ENCODE measurements around the gene HOXD8. TPM values are rescaled to one million over a fixed set of nuclear protein-coding genes. Genes with fewer than 3 reads are reported as not detected.

The HOXD8 gene
- not detected in 2 replicates for total RNA-seq
- long read RNA-seq: 0 reads

DNA sequence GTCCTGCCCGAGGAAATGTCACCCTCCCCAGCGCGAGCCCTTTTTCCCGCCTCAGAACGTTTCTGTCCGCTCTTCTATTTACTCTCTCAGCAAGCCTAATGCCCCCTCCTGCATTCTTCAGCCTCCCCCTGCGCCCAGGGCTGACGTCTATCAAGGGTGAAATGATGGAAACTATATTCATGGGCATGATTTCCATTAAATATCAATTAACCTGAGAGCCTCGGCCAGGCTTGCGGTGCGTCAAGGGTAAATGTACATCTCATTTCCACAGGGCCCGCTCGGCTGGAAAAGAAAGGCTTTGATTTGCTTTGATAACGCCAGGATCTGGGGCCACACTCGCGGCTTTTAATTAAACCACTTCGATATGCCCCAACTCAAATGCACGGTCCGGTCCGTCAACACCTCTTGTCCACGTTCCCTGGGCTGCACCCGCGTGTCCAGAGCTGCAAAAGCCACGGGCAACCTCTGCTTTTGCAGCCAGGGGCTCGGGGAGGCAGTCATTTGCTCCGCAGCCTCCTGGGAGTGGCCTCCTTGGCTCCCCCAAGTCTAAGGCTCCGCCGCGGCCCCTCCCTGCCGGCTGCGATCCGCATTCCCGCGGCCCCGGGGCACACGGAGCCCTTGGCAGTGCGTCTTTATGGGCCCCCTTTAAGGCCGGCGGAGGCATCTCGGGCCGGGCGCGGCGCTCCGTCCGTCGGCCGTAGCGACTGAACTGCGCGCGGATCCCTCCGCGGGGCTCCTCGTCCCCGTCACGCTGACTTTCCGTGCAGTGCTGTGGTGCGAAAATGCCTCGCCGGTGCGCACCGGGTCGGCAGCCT lies at the start of gene HOXD8:
HOXD8 (plus strand) TSS at position 724 of the 815 bp plus-strand sequence. CDS start 662 bp downstream, outside the sequence.
- Mint-ChIP-seq H3K27ac (no peak within 1 kb of the TSS), H3K36me3 (ENCODE audit: insufficient read depth) (no peaks in the 10 kb centered on the region), H3K4me1 (ENCODE audit: low read depth) (no peaks in the 10 kb centered on the region), H3K9me3 (ENCODE audit: low read depth) (no peaks in the 10 kb centered on the region), H3K4me3 (ENCODE audit: low read depth) (peak within 1 kb of the TSS; percentile 37), H3K27me3 (peaks cover 89% of the 10 kb centered on the region)
- DNase-seq (ENCODE audit: low spot score, unreplicated experiment): no peak
- TF ChIP-seq, protein P1, sequence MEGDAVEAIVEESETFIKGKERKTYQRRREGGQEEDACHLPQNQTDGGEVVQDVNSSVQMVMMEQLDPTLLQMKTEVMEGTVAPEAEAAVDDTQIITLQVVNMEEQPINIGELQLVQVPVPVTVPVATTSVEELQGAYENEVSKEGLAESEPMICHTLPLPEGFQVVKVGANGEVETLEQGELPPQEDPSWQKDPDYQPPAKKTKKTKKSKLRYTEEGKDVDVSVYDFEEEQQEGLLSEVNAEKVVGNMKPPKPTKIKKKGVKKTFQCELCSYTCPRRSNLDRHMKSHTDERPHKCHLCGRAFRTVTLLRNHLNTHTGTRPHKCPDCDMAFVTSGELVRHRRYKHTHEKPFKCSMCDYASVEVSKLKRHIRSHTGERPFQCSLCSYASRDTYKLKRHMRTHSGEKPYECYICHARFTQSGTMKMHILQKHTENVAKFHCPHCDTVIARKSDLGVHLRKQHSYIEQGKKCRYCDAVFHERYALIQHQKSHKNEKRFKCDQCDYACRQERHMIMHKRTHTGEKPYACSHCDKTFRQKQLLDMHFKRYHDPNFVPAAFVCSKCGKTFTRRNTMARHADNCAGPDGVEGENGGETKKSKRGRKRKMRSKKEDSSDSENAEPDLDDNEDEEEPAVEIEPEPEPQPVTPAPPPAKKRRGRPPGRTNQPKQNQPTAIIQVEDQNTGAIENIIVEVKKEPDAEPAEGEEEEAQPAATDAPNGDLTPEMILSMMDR (IDR thresholded peaks at IDR 0.05; ENCODE audit: unreplicated experiment): no peak

GRCh38 chr2:176079831-176080539 lies 49.5 kb upstream of the HOXD8 start:
- peak; percentile 66 for DNase-seq (ENCODE audit: low spot score, unreplicated experiment)
- H3K4me1 Mint-ChIP-seq (ENCODE audit: low read depth): peaks cover 5% of the 10 kb centered on the region
- H3K36me3 Mint-ChIP-seq (ENCODE audit: insufficient read depth): no peaks in the 10 kb centered on the region
- no peaks in the 10 kb centered on the region for H3K9me3 Mint-ChIP-seq (ENCODE audit: low read depth)
- H3K4me3 Mint-ChIP-seq (ENCODE audit: low read depth): no peak overlapping the region
- H3K27me3 Mint-ChIP-seq: peaks cover 89% of the 10 kb centered on the region
- TF ChIP-seq, protein P1 (IDR thresholded peaks at IDR 0.05; ENCODE audit: unreplicated experiment): peak; percentile 96
- H3K27ac Mint-ChIP-seq: no peak overlapping the region

- peaks cover 89% of the 10 kb centered on the region for H3K27me3 Mint-ChIP-seq
- TF ChIP-seq, protein P1 (IDR thresholded peaks at IDR 0.05; ENCODE audit: unreplicated experiment): no peak
- no peaks in the 10 kb centered on the region for H3K9me3 Mint-ChIP-seq (ENCODE audit: low read depth)
- H3K4me1 Mint-ChIP-seq (ENCODE audit: low read depth): peaks cover 5% of the 10 kb centered on the region
- H3K27ac Mint-ChIP-seq: peak overlapping the region; percentile 37
- no peak for DNase-seq (ENCODE audit: low spot score, unreplicated experiment)
- peak overlapping the region; percentile 29 for H3K4me3 Mint-ChIP-seq (ENCODE audit: low read depth)
- no peaks in the 10 kb centered on the region for H3K36me3 Mint-ChIP-seq (ENCODE audit: insufficient read depth)
Measured at GRCh38 chr2:176080540-176081375, 48.7 kb upstream of the HOXD8 start.

DNA sequence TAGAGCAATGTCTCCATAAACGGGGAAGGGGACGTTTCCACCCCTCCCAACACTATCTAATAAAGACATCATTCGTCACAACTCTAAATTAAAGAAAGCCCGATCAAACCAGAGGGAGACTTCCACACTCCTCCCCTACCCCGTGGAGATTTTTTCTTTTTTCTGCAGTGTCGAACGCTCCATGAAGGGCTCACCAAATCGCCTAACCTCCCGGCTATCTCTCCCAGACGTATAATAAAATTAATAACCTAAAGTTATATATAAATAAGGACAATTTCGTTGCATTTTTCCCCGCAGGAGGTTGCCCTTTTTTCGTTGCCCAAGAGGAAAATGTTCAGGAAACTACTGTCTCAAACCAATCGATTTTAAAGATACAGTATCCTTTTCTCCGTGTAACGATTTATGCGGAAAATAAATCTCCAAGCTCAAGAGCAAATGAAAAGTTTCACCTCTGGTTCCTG lies 48.1 kb upstream of the HOXD8 start:
- no peak for DNase-seq (ENCODE audit: low spot score, unreplicated experiment)
- Mint-ChIP-seq H3K36me3 (ENCODE audit: insufficient read depth) (no peaks in the 10 kb centered on the region), H3K9me3 (ENCODE audit: low read depth) (no peaks in the 10 kb centered on the region), H3K27me3 (peaks cover 89% of the 10 kb centered on the region), H3K4me3 (ENCODE audit: low read depth) (peak overlapping the region; percentile 29), H3K4me1 (ENCODE audit: low read depth) (peaks cover 5% of the 10 kb centered on the region), H3K27ac (no peak overlapping the region)
- TF ChIP-seq, protein P1 (IDR thresholded peaks at IDR 0.05; ENCODE audit: unreplicated experiment): no peak

Measured in progenitor cell of endocrine pancreas (in vitro differentiated cells).